GM18505 (cell line): ENCODE data around the gene CAVIN3.

Experiments used
- ATAC-seq: cut with Tn5 transposase; IDR thresholded peaks from one replicate; pipeline ENCODE4 v1.9.1; 2021; ENCODE audit not compliant: unreplicated experiment
- POLR2A ChIP-seq: IDR thresholded peaks from 4 replicates; pipeline ENCODE4 v1.6.1; 2011; ENCODE audit warnings: borderline replicate concordance; ENCODE audit not compliant: insufficient read depth, insufficient read length; ENCODE audit errors: extremely low read depth

CAVIN3 gene

DNA sequence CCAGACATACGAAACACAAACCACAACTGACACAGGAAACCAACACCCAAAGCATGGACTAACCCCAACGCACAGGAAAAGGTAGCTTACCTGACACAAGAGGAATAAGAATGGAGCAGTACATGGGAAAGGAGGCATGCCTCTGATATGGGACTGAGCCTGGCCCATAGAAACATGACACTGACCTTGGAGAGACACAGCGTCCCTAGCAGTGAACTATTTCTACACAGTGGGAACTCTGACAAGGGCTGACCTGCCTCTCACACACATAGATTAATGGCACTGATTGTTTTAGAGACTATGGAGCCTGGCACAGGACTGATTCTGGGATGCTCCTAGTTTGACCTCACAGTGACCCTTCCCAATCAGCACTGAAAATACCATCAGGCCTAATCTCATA, 48.7 kb downstream of the CAVIN3 start:
- TF ChIP-seq POLR2A: no peak
- ATAC-seq: no peak

DNA sequence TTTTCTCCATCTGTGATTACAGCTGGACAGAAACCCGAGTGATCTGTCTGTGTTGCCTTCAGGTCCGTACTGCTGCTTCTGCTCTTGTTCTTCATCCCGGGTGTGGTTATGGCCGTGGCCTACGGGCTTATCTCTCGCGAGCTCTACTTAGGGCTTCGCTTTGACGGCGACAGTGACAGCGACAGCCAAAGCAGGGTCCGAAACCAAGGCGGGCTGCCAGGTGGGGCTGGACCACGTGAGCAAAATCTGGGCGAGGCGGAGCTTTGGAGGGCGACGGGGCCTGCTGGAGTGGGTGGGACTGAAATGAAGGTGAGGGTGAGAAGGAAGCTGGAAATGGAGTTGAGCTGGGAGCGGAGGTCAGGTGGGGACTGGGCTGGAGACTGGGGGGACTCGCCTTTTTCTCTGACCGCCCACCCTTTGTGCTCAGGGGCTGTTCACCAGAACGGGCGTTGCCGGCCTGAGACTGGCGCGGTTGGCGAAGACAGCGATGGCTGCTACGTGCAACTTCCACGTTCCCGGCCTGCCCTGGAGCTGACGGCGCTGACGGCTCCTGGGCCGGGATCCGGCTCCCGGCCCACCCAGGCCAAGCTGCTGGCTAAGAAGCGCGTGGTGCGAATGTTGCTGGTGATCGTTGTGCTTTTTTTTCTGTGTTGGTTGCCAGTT, 49.6 kb downstream of the CAVIN3 start:
- TF ChIP-seq POLR2A: no peak
- no peak for ATAC-seq

DNA sequence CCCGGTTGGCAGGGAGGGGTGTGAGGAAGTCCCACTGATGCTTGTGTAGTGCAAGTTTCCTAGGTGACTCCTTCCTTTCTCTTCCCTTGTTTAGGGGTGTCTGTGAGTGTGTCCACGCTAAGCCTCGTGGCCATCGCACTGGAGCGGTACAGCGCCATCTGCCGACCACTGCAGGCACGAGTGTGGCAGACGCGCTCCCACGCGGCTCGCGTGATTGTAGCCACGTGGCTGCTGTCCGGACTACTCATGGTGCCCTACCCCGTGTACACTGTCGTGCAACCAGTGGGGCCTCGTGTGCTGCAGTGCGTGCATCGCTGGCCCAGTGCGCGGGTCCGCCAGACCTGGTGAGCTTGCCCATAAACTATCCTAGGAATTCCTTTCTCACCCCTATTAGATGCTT, 50.3 kb downstream of the CAVIN3 start:
- no peak for ATAC-seq

More for the DNA sequence above, 50.3 kb downstream of the CAVIN3 start:
- no peak for TF ChIP-seq POLR2A
